ENCODE results near the gene TARS2.

Gene TARS2

DNA sequence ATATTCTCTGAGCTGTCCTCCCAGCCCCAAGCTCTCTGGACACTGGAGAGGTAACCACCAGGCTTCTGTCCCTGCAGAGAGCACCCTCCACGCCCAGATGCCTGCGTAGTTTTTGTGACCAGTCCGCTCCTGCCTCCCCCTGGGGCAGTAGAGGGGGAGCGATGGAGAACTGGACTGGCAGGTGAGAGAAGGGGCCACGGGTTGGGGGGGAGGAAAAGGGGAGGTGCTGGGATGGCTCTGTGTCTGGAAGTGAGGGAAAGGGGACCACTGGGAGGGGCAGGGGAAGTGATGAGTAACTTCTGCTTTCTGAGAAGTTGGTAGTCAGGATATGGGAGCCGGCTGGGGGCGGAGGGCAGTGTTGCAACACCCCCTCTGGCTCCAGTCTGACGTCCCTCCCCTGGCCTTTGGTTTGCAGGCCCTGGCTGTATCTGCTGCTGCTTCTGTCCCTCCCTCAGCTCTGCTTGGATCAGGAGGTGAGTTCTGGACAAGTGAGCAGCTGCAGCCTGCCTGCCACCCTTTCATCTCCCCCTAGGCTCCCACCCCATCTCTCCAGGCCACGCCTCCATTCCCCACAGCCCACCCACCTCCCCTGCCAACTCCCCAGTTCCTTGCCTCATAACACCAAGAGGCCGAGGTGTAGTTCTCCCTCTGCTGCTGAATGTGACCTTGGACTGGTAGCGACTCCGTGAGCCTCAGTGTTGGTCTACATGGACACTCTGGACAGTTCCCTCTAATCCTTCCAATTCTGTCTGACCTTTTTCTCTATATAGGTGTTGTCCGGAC, 65.1 kb downstream of the TARS2 start:
- peak; percentile 54; the same call in 1 of the 2 replicates for TF ChIP-seq CEBPB (IDR thresholded peaks at IDR 0.05)
- TF ChIP-seq, protein P1, sequence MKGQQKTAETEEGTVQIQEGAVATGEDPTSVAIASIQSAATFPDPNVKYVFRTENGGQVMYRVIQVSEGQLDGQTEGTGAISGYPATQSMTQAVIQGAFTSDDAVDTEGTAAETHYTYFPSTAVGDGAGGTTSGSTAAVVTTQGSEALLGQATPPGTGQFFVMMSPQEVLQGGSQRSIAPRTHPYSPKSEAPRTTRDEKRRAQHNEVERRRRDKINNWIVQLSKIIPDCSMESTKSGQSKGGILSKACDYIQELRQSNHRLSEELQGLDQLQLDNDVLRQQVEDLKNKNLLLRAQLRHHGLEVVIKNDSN (IDR thresholded peaks at IDR 0.05): no peak
- TF ChIP-seq, protein P2, sequence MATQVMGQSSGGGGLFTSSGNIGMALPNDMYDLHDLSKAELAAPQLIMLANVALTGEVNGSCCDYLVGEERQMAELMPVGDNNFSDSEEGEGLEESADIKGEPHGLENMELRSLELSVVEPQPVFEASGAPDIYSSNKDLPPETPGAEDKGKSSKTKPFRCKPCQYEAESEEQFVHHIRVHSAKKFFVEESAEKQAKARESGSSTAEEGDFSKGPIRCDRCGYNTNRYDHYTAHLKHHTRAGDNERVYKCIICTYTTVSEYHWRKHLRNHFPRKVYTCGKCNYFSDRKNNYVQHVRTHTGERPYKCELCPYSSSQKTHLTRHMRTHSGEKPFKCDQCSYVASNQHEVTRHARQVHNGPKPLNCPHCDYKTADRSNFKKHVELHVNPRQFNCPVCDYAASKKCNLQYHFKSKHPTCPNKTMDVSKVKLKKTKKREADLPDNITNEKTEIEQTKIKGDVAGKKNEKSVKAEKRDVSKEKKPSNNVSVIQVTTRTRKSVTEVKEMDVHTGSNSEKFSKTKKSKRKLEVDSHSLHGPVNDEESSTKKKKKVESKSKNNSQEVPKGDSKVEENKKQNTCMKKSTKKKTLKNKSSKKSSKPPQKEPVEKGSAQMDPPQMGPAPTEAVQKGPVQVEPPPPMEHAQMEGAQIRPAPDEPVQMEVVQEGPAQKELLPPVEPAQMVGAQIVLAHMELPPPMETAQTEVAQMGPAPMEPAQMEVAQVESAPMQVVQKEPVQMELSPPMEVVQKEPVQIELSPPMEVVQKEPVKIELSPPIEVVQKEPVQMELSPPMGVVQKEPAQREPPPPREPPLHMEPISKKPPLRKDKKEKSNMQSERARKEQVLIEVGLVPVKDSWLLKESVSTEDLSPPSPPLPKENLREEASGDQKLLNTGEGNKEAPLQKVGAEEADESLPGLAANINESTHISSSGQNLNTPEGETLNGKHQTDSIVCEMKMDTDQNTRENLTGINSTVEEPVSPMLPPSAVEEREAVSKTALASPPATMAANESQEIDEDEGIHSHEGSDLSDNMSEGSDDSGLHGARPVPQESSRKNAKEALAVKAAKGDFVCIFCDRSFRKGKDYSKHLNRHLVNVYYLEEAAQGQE (IDR thresholded peaks at IDR 0.05; ENCODE audit: low read depth): peak; percentile 21; the same call in 1 of the 2 replicates

DNA sequence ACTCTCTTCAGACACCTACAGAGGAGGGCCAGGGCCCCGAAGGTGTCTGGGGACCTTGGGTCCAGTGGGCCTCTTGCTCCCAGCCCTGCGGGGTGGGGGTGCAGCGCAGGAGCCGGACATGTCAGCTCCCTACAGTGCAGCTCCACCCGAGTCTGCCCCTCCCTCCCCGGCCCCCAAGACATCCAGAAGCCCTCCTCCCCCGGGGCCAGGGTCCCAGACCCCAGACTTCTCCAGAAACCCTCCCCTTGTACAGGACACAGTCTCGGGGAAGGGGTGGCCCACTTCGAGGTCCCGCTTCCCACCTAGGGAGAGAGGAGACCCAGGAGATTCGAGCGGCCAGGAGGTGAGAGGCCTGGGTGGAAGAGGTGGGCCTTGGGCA, 65.7 kb downstream of the TARS2 start:
- no peak for TF ChIP-seq CREB1 (IDR thresholded peaks at IDR 0.05; ENCODE audit: low read depth)
- no peak for TF ChIP-seq EGR1 (IDR thresholded peaks at IDR 0.05)
- TF ChIP-seq EP300 (IDR thresholded peaks at IDR 0.05; ENCODE audit: borderline replicate concordance): no peak
- TF ChIP-seq TCF12 (IDR thresholded peaks at IDR 0.05; ENCODE audit: low read depth): no peak

DNA sequence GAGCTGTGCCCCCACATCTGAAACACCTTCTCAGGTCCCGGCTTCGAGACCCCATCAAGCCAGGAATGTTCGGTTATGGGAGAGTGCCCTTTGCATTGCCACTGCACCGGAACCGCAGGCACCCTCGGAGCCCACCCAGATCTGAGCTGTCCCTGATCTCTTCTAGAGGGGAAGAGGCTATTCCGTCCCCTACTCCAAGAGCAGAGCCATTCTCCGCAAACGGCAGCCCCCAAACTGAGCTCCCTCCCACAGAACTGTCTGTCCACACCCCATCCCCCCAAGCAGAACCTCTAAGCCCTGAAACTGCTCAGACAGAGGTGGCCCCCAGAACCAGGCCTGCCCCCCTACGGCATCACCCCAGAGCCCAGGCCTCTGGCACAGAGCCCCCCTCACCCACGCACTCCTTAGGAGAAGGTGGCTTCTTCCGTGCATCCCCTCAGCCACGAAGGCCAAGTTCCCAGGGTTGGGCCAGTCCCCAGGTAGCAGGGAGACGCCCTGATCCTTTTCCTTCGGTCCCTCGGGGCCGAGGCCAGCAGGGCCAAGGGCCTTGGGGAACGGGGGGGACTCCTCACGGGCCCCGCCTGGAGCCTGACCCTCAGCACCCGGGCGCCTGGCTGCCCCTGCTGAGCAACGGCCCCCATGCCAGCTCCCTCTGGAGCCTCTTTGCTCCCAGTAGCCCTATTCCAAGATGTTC, 66.3 kb downstream of the TARS2 start:
- TF ChIP-seq, protein P2 (IDR thresholded peaks at IDR 0.05; ENCODE audit: low read depth): no peak
- TF ChIP-seq CEBPB (IDR thresholded peaks at IDR 0.05) (no peak), TCF12 (IDR thresholded peaks at IDR 0.05; ENCODE audit: low read depth) (no peak), YY1 (IDR thresholded peaks at IDR 0.05; ENCODE audit: low read depth) (no peak), FOXM1 (IDR thresholded peaks at IDR 0.05; ENCODE audit: borderline replicate concordance, low read depth) (no peak), CREB1 (IDR thresholded peaks at IDR 0.05; ENCODE audit: low read depth) (no peak), TEAD4 (IDR thresholded peaks at IDR 0.05) (no peak), EGR1 (IDR thresholded peaks at IDR 0.05) (no peak), RAD21 (IDR thresholded peaks at IDR 0.05; ENCODE audit: low read depth) (no peak), ZBTB7A (IDR thresholded peaks at IDR 0.05; ENCODE audit: low read depth) (no peak), TAF1 (IDR thresholded peaks at IDR 0.05; ENCODE audit: low read depth) (no peak), EP300 (IDR thresholded peaks at IDR 0.05; ENCODE audit: borderline replicate concordance) (no peak), NFIC (IDR thresholded peaks at IDR 0.05) (no peak)
- TF ChIP-seq, protein P3, sequence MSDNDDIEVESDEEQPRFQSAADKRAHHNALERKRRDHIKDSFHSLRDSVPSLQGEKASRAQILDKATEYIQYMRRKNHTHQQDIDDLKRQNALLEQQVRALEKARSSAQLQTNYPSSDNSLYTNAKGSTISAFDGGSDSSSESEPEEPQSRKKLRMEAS (IDR thresholded peaks at IDR 0.05): no peak
- TF ChIP-seq, protein P1 (IDR thresholded peaks at IDR 0.05): no peak

DNA sequence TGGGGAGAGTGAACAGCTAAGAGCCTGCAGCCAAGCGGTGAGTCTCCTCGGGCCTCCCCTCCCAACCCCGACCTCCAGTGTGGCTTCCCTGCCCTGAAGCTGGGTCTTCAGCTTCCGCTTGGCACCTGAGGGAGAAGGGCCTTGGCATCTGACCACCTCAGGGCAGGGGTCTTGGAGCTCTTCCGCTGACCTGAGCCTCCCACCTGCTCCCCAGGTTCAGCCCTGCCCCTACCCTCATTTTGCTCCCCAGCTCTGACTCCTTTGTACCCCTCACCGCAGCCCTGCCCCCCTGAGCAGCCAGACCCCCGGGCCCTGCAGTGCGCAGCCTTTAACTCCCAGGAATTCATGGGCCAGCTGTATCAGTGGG, 66.8 kb downstream of the TARS2 start:
- TF ChIP-seq, protein P2 (IDR thresholded peaks at IDR 0.05; ENCODE audit: low read depth): no peak
- no peak for TF ChIP-seq EP300 (IDR thresholded peaks at IDR 0.05; ENCODE audit: borderline replicate concordance)
- TF ChIP-seq, protein P1 (IDR thresholded peaks at IDR 0.05): no peak
- TF ChIP-seq YY1 (IDR thresholded peaks at IDR 0.05; ENCODE audit: low read depth): no peak
- no peak for TF ChIP-seq CEBPB (IDR thresholded peaks at IDR 0.05)
- TF ChIP-seq, protein P3 (IDR thresholded peaks at IDR 0.05): no peak
- no peak for TF ChIP-seq NFIC (IDR thresholded peaks at IDR 0.05)
- TF ChIP-seq CREB1 (IDR thresholded peaks at IDR 0.05; ENCODE audit: low read depth): no peak
